ENCODE measurements around the gene SURF2.
"Not testable (repeated sequence)": the region's sequence is repeated elsewhere in the genome, so short reads cannot be mapped to it uniquely, and the experiment has no call there.

The SURF2 gene

DNA sequence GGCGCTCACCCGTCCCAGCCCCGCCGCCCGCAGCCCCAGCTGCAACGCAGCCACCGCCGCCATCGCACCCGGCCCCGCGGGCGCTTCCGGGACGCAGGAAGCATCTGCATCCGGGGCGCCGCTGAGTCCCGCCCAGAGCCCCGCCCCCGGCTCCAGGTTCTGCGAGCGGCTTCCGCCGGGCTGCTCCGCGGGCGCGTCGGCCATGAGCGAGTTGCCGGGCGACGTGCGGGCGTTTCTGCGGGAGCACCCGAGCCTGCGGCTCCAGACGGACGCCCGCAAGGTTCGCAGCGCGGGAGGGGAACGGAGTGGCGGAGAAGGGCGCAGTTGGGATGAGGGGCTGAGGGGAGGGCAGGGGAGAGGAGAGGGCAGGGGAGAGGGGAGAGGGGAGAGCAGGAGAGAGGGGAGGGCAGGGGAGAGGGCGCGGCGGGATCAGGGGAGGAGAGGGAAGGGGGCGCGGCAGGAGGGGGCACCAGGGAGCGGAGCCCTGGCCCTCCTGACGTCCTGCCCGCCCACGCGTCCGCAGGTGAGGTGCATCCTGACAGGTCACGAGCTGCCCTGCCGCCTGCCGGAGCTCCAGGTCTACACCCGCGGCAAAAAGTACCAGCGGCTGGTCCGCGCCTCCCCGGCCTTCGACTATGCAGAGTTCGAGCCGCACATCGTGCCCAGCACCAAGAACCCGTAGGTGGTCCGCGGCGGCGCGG is at the start of gene SURF2, which contains the start of gene SURF1:
Gene SURF2 (plus strand): TSS at position 160 of the 701 bp plus-strand sequence. CDS start 43 bp downstream, at position 203.
Gene SURF1 (minus strand): TSS at position 97 of the 701 bp plus-strand sequence. CDS start 34 bp downstream, at position 63.
- peak; percentile 92 for DNase-seq (ENCODE audit: low spot score)

DNA sequence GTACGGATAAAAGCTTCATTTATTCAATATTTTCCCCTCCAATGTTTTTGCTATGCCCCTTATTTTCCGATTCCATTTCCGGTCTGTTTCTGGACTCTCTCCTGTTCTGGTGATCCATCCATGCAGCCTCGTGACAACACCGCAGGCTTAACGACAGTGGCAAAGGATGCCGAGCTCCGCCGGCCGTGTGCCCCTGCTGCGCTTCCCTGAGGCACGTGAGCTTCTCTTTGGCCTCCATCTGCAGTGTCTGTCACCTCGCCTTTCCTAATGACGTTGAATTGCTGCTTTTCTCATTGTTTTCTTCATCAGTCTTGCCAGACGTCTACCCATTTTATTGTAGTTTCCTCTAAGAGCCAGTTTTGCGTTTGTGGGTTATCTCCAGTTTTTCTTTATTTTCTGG is 49.0 kb upstream of the SURF2 start:
- DNase-seq (ENCODE audit: low spot score), result no peak

DNA sequence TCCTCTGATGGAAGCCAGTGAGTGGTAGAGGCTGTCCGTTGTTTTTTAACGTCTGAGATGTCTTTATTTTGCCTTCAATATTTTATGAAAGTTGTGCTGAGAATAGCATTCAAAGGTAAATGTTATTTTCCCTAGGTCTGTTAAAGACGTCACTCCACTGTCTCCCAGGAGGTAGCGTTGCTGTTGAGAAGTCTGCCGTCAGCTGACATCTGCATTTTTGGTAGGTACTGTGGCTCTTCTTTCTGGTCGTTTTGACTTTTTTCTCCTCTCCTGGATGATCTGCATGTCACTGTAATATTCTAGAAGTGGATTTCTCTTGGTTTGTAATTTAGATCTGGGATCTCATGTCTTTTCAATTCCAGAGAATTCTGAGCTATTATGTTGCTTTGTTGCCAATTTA is 46.7 kb upstream of the SURF2 start:
- DNase-seq (ENCODE audit: low spot score), result no peak

DNA sequence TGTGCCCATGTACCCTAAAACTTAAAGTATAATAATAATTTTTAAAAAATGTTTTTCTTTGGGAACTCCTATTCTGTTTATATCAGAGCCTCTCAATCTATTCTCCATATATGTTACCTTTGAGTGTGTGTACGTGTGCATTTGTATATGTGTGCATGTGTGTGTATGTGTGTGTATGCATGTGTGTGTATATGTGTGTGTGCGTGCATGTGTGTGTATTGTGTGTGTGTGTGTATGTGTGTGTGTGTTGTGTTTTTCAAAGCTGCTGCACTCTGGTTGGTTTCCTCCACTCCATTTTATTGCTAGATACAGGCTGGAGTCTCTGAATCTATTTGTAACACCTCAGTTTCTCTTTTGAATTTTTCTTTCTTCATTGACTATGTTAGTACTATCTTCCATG is 40.4 kb upstream of the SURF2 start:
- DNase-seq (ENCODE audit: low spot score), result no peak

DNA sequence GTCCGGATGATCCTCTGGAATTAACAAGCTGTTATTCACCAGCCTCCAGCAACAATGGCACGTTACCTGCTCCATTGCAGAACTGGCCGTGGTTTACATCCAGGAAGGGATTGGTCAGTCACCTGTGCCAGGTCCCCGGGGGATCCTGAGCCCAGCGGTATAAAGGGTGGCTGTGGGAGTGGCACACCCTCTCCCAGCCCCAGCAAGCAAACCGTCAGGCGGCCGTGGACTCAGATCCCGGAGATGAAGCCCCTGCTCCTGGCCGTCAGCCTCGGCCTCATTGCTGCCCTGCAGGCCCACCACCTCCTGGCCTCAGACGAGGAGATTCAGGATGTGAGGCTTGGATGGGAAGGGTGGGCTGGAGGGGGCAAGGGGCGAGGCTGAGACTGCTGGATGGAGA is 38.8 kb upstream of the SURF2 start:
- DNase-seq (ENCODE audit: low spot score), result not testable (repeated sequence)

DNA sequence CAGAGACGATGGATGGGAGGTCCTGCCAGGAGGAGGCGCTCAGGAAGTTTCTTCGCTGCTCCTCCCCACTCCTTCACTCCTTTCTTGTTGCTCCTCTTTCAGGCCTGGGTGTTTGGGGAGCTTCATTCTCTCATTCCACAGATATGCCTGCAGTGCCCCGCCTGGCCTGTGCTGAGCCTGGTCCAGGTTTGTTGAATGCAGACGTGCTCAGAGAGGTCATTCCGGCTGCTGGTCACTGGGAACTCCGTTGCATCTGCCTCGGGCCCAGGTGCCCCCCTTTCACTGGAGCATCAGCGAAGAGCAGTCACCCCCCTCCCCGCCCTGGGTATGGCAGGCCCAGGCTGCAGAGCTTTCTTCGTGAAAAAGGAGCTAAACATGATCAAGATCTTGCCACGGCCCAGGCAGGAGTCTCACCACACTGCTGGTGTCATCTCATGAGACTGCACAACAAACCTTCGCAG is 35.9 kb upstream of the SURF2 start:
- no peak for DNase-seq (ENCODE audit: low spot score)

DNA sequence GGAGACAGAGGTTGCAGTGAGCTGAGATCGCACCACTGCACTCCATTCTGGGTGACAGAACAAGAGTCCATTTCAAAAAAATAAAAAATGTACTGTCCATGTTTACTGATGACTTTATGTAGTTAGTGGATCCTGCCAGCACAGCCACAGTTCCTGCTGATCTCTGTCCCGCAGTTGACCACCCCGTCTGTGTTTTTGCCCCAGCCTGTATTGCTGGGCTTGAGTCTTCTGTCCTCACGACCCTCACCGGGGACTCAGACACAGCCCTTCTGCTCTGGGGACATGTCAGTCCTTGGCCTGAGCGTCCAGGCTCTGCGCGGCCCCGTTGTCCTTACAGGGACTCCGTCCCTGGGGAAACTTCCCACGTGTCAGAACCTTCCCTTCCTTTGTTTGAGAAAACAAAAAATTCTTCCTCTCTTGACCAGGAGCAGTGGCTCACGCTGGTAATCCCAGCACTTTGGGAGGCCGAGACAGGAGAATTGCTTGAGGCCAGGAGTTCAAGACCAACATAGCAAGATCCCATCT is 34.9 kb upstream of the SURF2 start:
- no peak for DNase-seq (ENCODE audit: low spot score)

DNA sequence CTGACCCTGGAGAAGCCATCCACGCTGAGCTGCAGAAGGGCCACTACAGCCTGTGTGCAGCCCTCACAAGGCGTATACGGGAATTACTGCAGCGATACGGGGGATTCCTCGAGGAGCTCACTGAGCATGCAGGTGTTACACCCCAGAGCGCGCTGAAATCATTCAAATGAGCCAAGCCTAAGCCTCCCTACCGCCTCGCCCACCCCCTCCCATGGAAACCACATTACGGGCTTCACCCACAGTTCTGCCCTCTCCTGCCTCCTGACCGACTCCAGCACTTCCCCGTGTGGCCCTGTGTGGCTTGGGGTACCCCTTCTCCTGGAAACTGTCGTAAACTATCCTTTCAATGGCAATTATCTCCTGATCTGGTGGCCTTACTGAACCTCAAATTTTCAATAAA is 33.6 kb upstream of the SURF2 start:
- DNase-seq (ENCODE audit: low spot score), result no peak

DNA sequence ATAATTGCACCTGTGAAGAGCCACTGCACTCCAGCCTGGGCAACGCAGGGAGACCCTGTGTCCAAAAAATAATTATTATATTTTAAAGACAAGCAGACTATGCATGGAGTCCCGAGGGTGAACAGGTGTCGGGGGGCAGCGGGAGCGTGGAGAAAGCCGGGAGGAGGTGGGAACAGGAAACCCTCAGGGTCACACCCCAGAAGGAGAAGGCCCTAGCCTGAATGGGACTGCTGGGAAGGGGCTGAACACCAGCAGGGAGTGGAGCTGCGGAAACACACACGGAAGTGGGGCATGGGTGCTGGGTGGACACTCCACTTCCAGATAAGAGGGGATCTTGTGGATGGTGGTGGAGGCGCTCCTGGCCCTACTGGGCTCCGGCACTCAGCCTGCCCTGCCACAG is 33.1 kb upstream of the SURF2 start:
- no peak for DNase-seq (ENCODE audit: low spot score)

DNA sequence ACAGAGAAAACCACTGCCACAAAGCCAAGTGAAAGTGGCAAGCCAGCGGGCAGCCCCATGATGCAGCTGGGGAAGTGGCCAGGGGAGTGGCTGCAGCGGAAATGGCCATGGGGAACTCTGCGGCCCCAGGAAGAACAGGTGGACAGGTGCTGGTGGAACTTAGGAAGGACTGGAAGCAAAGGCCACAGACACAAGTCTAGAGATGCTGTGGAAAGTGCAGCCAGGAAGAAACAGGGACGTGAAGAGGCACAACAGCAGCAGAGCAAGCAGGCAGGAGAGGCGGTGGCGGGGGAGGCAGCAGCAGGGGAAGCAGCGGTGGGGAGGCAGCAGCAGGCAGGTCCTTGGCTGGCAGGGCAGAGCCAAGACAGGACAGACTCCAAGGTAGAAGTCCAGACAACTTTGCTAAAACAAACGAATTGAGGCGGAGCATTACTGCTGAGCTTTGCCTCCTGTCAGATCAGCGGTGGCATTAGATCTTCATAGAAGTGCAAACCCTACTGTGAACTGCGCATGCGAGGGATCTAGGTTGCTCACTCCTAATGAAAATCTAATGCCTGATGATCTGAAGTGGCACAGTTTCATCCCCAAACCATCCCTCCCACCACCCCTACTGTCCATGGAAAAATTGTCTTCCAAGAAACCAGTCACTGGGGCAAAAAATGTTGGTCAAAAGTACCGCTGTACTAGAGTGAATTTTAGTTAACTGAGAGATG is 32.2 kb upstream of the SURF2 start:
- DNase-seq (ENCODE audit: low spot score), result no peak

DNA sequence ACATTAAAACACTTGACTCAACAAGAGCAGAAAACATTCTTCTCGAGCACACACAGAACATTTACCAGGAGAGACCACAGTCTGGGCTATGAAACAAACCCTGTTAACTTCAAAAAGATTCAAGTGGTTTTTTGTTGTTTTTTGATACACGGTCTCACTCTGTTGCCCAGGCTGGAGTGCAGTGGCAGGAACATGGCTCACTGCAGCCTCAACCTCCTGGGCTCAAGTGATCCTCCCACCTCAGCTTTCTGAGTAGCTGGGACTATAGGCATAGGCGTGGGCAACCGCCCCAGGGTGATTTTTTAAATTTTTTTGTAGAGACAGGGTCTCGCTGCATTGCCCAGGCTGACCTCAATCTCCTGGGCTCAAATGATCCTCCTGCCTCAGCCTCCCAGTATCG is 29.3 kb upstream of the SURF2 start:
- not testable (repeated sequence) for DNase-seq (ENCODE audit: low spot score)

DNA sequence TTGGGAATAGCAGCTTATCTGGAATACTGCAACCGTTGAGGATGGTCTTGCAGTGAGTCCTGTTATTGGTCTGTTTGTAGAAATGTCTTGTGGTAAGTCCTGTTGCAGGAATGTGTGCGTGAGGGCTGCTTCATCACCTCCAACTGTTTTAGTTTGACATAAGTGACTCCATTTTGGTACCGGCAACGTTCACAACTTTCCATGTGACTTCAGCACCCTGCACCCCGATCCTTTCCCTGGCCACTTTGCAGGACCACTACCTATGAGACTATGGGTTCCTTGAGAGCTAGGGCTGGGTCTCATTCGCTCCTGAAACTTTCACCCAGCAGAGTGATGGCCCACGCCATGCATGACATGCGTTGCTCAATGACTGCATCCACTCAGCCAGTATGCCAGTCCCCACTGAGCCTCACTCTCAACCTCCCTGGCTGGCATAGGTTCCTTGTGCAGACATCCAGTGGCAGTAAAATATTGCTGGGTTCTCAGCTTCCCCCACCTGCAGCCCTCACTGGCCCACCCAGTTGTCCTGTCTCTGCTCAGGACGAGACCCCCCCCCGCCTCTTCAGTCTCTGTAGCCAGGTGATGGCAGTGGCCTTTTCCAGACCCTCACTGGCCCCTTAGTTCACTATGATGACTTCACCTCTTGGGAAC is 28.4 kb upstream of the SURF2 start:
- DNase-seq (ENCODE audit: low spot score), result no peak

DNA sequence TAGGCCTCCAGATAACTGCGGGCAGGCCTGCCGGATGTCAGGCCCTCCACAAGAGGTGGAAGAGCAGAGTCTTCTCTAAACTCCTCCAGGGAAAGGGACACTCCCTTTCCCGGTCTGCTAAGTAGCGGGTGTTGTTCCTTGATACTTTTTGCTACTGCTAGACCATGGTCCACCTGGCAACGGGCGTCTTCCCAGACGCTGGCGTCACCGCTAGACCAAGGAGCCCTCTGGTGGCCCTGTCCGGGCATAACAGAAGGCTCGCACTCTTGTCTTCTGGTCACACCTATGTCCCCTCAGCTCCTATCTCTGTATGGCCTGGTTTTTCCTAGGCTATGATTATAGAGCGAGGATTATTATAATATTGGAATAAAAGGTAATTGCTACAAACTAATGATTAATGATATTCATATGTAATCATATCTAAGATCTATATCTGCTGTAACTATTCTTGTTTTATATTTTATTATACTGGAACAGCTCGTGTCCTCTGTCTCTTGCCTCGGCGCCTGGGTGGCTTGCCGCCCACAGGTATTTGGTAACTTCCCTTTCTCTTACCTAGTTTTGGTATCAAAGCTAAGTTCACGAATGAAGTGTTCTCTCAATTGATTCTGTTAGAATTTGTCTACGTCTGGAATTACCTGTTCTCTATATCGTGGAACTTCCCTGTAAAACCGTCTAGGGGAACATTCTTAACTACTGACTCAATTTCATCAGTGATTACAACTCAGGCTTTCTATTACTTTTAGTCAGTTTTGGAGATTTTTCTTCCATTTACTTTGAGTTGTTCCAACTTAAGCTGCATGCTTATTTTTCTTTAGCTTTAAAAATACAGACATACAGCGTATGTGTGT is 26.8 kb upstream of the SURF2 start:
- DNase-seq (ENCODE audit: low spot score), result not testable (repeated sequence)

DNA sequence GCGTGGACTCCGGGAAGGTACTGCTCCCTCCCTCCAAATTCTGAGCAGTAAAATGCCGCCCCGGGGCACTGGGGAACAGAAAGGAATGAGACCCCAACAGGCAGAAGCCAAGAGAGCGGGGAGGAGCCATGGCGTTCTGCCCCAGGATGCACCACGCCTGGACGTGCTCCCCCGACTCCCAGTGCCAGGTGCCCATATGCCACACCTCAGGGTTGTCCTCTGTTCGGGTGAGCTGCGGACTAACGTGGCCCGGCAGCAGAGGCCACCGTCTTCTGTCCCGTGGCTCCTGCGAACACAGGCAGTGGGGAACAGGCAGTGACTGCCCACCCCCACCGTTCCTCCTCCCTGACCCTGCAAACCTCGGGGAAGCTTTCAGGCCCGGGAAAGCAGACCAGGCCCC is 25.1 kb upstream of the SURF2 start:
- no peak for DNase-seq (ENCODE audit: low spot score)

DNA sequence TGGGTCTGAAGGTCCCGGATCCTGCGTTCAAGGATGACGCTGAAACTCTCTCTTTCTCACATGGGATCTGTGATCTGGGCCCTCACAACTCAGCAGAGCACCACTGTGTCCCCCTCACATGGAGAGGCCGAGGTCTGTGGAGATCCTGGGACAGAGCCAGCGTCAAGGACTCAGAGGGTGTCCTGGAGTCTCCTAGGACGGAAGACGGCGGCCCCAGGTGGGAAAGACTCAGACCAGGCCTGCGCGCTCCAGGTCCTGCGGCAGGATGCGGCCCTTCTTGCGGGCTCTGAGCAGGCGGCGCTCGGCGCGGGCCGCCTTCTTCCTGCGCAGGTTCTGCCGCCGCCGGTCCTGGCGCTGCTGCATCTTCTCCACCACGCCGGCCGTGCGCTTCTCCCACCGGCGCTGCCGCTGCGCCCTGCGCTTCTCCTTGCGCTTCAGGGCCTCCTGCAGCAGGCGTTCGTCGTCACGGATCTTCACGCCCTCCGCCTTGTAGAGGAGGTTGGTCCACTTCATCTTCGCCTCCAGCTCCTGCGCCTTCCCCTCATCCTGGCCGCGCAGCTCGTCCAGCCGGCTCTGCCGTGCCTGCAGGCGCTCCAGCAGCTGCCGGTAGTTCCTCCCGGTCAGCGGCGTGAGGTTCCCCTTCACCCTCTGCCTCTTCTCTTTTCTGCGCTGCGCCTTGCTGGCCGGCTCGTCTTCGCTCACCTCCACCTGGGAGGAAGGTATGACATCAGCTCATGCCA is 24.5 kb upstream of the SURF2 start:
- no peak for DNase-seq (ENCODE audit: low spot score)

DNA sequence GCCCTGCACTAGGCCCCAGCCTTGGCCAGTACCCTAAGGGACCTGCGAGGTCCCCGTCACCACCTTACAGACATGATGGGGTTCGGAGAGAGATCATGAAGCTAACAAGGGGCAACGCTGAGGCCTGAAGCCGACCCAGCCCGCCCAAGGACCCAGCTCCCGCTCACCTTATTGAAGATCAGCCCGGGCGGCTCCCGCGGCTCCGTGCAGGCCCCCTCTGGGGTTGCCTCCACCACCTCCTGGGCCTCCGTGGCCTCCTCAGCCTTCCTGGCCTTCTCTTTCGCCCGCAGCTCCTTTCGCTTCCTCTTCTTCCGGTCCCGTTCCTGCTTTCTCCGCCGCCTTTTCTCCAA is 24.0 kb upstream of the SURF2 start:
- no peak for DNase-seq (ENCODE audit: low spot score)

DNA sequence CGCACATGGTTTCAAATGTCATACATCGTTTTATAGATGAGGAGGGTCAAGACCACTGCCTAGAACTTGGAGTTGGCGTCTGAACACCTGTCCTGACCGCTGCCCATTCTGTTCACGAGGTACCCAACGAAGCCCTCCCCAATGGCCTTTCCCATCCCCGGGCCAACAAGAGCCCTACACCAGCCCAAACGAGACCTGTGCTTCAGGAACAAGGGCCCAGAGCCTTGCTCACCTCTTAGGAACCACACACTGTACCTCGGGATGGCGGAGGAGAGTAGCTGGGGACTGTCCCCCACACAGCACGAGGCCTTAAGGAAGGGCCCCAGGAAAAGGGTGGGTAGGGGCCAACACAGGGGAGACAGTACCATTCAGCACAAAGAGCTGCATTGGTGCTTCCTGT is 23.3 kb upstream of the SURF2 start:
- DNase-seq (ENCODE audit: low spot score), result no peak

DNA sequence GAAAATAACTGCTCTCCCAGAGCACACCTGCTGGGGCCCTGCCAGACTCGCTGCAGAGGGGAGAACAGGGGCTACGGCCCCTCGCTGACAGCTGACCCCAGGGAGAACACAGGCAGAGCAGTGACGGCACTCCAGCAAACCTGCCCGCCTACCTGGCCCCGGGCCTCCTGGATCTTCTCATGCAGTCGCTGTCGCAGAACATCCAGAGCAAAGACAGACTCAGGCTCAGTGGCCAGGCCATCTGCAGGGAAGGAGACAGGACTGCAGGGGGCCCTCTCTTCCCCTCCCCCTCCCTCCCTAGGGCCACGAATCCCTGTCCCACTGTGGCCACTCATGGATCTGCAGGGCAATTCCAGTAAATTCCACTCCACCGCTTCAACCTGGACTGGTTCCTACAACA is 22.8 kb upstream of the SURF2 start:
- no peak for DNase-seq (ENCODE audit: low spot score)

DNA sequence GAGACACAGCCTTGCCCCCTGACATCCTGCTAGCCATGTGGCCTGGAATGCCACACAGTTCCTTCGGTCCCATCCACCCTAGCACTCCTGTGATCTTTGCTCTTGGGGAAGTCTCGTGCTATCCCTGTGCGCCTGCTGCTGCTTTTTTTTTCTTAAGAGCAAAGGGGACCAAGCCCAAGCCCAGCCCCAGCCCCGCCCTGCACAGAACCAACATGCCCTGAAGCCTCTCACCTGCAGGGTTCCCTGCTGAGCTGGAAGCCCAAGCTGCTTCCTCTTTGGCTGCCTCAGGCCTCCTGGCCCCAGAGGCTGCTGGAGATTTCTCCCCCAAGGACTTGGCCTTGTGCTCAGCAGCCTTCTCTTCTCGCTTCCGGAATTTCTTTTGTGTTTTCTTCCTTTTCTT is 22.2 kb upstream of the SURF2 start:
- no peak for DNase-seq (ENCODE audit: low spot score)

DNA sequence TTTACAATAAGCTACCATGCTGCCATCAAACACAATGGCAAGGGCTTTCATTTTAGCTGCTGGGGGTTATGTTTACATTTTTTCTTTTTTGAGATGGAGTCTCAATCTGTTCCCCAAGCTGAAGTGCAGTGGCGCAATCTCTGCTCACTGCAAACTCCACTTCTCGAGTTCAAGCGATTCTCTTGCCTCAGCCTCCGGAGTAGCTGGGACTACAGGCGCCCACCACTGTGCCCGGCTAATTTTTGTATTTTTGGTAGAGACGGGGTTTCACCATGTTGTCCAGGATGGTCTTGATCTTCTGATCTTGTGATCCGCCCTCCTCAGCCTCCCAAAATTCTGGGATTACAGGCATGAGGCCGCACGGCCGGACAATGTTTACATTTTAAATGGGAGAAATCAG is 21.5 kb upstream of the SURF2 start:
- DNase-seq (ENCODE audit: low spot score), result not testable (repeated sequence)
